ENCODE results near the gene COPE.
"Not testable (repeated sequence)": the region's sequence is repeated elsewhere in the genome, so short reads cannot be mapped to it uniquely, and the experiment has no call there.

The COPE gene

GRCh38 chr19:18906605-18907519 lies 12.3 kb downstream of the COPE start:
- H3K9me3 ChIP-seq (ENCODE audit: control insufficient read depth, low read length) = no peaks in the 10 kb centered on the region
- no peak overlapping the region for H3K4me3 ChIP-seq (ENCODE audit: extremely low read depth, insufficient read depth, low read length, poor library complexity, severe bottlenecking)
- H3K27ac ChIP-seq (ENCODE audit: low read depth, low read length, severe bottlenecking) = no peak overlapping the region
- peaks cover 53% of the 10 kb centered on the region for H3K36me3 ChIP-seq (ENCODE audit: control insufficient read depth, insufficient read depth, low read length)
- no peaks in the 10 kb centered on the region for H3K4me1 ChIP-seq (ENCODE audit: control insufficient read depth, insufficient read depth, low read length, poor library complexity, severe bottlenecking)
- 96 to 97% methylated on average over 32 to 34 of the region's 36 CpGs for WGBS, 2 experiments (ENCODE audit: insufficient coverage in 2 of 2)

GRCh38 chr19:18905513-18906236 lies 13.5 kb downstream of the COPE start:
- Histone ChIP-seq H3K4me3 (ENCODE audit: extremely low read depth, insufficient read depth, low read length, poor library complexity, severe bottlenecking) (no peak overlapping the region), H3K4me1 (ENCODE audit: control insufficient read depth, insufficient read depth, low read length, poor library complexity, severe bottlenecking) (no peaks in the 10 kb centered on the region), H3K9me3 (ENCODE audit: control insufficient read depth, low read length) (no peaks in the 10 kb centered on the region), H3K36me3 (ENCODE audit: control insufficient read depth, insufficient read depth, low read length) (peaks cover 58% of the 10 kb centered on the region), H3K27ac (ENCODE audit: low read depth, low read length, severe bottlenecking) (no peak overlapping the region)
- WGBS, 2 experiments (ENCODE audit: insufficient coverage in 2 of 2) = 97 to 100% methylated on average over 19 to 24 of the region's 26 CpGs

GRCh38 chr19:18905058-18905456 lies 14.1 kb downstream of the COPE start:
- H3K27ac ChIP-seq (ENCODE audit: low read depth, low read length, severe bottlenecking) = no peak overlapping the region
- no peaks in the 10 kb centered on the region for H3K4me1 ChIP-seq (ENCODE audit: control insufficient read depth, insufficient read depth, low read length, poor library complexity, severe bottlenecking)
- 94 to 96% methylated on average over 6 to 8 of the region's 8 CpGs for WGBS, 2 experiments (ENCODE audit: insufficient coverage in 2 of 2)
- H3K9me3 ChIP-seq (ENCODE audit: control insufficient read depth, low read length) = no peaks in the 10 kb centered on the region
- H3K36me3 ChIP-seq (ENCODE audit: control insufficient read depth, insufficient read depth, low read length) = peaks cover 57% of the 10 kb centered on the region
- H3K4me3 ChIP-seq (ENCODE audit: extremely low read depth, insufficient read depth, low read length, poor library complexity, severe bottlenecking) = no peak overlapping the region

- no peak overlapping the region for H3K4me3 ChIP-seq (ENCODE audit: extremely low read depth, insufficient read depth, low read length, poor library complexity, severe bottlenecking)
- no peaks in the 10 kb centered on the region for H3K9me3 ChIP-seq (ENCODE audit: control insufficient read depth, low read length)
- WGBS, 2 experiments (ENCODE audit: insufficient coverage in 2 of 2) = 91 to 94% methylated on average over 23 to 24 of the region's 25 CpGs
- H3K36me3 ChIP-seq (ENCODE audit: control insufficient read depth, insufficient read depth, low read length) = peaks cover 57% of the 10 kb centered on the region
- no peaks in the 10 kb centered on the region for H3K4me1 ChIP-seq (ENCODE audit: control insufficient read depth, insufficient read depth, low read length, poor library complexity, severe bottlenecking)
- no peak overlapping the region for H3K27ac ChIP-seq (ENCODE audit: low read depth, low read length, severe bottlenecking)
Measured at GRCh38 chr19:18904334-18905057, 14.7 kb downstream of the COPE start.

- H3K36me3 ChIP-seq (ENCODE audit: control insufficient read depth, insufficient read depth, low read length) = peaks cover 50% of the 10 kb centered on the region
- WGBS, 2 experiments (ENCODE audit: insufficient coverage in 2 of 2) = 84 to 95% methylated on average over 21 to 23 of the region's 29 CpGs
- peaks cover 5% of the 10 kb centered on the region for H3K4me1 ChIP-seq (ENCODE audit: control insufficient read depth, insufficient read depth, low read length, poor library complexity, severe bottlenecking)
- H3K9me3 ChIP-seq (ENCODE audit: control insufficient read depth, low read length) = no peaks in the 10 kb centered on the region
- no peak overlapping the region for H3K4me3 ChIP-seq (ENCODE audit: extremely low read depth, insufficient read depth, low read length, poor library complexity, severe bottlenecking)
- no peak overlapping the region for H3K27ac ChIP-seq (ENCODE audit: low read depth, low read length, severe bottlenecking)
Measured at GRCh38 chr19:18903156-18904037, 15.8 kb downstream of the COPE start.

GRCh38 chr19:18902519-18902918 lies 16.7 kb downstream of the COPE start:
- H3K36me3 ChIP-seq (ENCODE audit: control insufficient read depth, insufficient read depth, low read length) = peaks cover 50% of the 10 kb centered on the region
- H3K4me3 ChIP-seq (ENCODE audit: extremely low read depth, insufficient read depth, low read length, poor library complexity, severe bottlenecking); H3K27ac ChIP-seq (ENCODE audit: low read depth, low read length, severe bottlenecking); H3K4me1 ChIP-seq (ENCODE audit: control insufficient read depth, insufficient read depth, low read length, poor library complexity, severe bottlenecking); H3K9me3 ChIP-seq (ENCODE audit: control insufficient read depth, low read length): not testable (repeated sequence)
- whole genome bisulfite sequencing, 2 experiments (ENCODE audit: insufficient coverage in 2 of 2) = 95 to 100% methylated on average over 1 to 4 of the region's 5 CpGs

GRCh38 chr19:18901491-18901890 lies 17.7 kb downstream of the COPE start:
- Histone ChIP-seq H3K4me1 (ENCODE audit: control insufficient read depth, insufficient read depth, low read length, poor library complexity, severe bottlenecking) (peaks cover 7% of the 10 kb centered on the region), H3K4me3 (ENCODE audit: extremely low read depth, insufficient read depth, low read length, poor library complexity, severe bottlenecking) (no peak overlapping the region), H3K36me3 (ENCODE audit: control insufficient read depth, insufficient read depth, low read length) (peaks cover 50% of the 10 kb centered on the region), H3K27ac (ENCODE audit: low read depth, low read length, severe bottlenecking) (no peak overlapping the region), H3K9me3 (ENCODE audit: control insufficient read depth, low read length) (no peaks in the 10 kb centered on the region)
- WGBS, 2 experiments (ENCODE audit: insufficient coverage in 2 of 2) = 83 to 93% methylated on average over 3 to 4 of the region's 7 CpGs

GRCh38 chr19:18900700-18901481 lies 18.3 kb downstream of the COPE start:
- H3K4me3 ChIP-seq (ENCODE audit: extremely low read depth, insufficient read depth, low read length, poor library complexity, severe bottlenecking) = no peak overlapping the region
- no peaks in the 10 kb centered on the region for H3K9me3 ChIP-seq (ENCODE audit: control insufficient read depth, low read length)
- peaks cover 45% of the 10 kb centered on the region for H3K36me3 ChIP-seq (ENCODE audit: control insufficient read depth, insufficient read depth, low read length)
- 92 to 95% methylated on average over 10 to 17 of the region's 17 CpGs for WGBS, 2 experiments (ENCODE audit: insufficient coverage in 2 of 2)
- no peak overlapping the region for H3K27ac ChIP-seq (ENCODE audit: low read depth, low read length, severe bottlenecking)
- H3K4me1 ChIP-seq (ENCODE audit: control insufficient read depth, insufficient read depth, low read length, poor library complexity, severe bottlenecking) = peaks cover 7% of the 10 kb centered on the region

GRCh38 chr19:18899624-18900560 lies 19.3 kb downstream of the COPE start:
- Histone ChIP-seq H3K4me3 (ENCODE audit: extremely low read depth, insufficient read depth, low read length, poor library complexity, severe bottlenecking) (no peak overlapping the region), H3K4me1 (ENCODE audit: control insufficient read depth, insufficient read depth, low read length, poor library complexity, severe bottlenecking) (peaks cover 7% of the 10 kb centered on the region), H3K9me3 (ENCODE audit: control insufficient read depth, low read length) (no peaks in the 10 kb centered on the region), H3K36me3 (ENCODE audit: control insufficient read depth, insufficient read depth, low read length) (peaks cover 40% of the 10 kb centered on the region), H3K27ac (ENCODE audit: low read depth, low read length, severe bottlenecking) (no peak overlapping the region)
- WGBS, 2 experiments (ENCODE audit: insufficient coverage in 2 of 2) = 93 to 96% methylated on average over 12 to 17 of the region's 20 CpGs

Measured in mesodermal cell (in vitro differentiated cells).